Stimulated activated CD4-positive, alpha-beta T cell treated with anti-CD3 and anti-CD28 coated beads, Interleukin-4, amount 100 ng/mL, for 4 hours (primary cell): ENCODE measurements around the gene FANCL.
"Not testable (repeated sequence)": the region's sequence is repeated elsewhere in the genome, so short reads cannot be mapped to it uniquely, and the experiment has no call there.

Source experiments
- DNase-seq, 2 experiments: peaks; one replicate each; pipeline ENCODE4 v3.0.0-alpha.2; 2020

FANCL gene

DNA sequence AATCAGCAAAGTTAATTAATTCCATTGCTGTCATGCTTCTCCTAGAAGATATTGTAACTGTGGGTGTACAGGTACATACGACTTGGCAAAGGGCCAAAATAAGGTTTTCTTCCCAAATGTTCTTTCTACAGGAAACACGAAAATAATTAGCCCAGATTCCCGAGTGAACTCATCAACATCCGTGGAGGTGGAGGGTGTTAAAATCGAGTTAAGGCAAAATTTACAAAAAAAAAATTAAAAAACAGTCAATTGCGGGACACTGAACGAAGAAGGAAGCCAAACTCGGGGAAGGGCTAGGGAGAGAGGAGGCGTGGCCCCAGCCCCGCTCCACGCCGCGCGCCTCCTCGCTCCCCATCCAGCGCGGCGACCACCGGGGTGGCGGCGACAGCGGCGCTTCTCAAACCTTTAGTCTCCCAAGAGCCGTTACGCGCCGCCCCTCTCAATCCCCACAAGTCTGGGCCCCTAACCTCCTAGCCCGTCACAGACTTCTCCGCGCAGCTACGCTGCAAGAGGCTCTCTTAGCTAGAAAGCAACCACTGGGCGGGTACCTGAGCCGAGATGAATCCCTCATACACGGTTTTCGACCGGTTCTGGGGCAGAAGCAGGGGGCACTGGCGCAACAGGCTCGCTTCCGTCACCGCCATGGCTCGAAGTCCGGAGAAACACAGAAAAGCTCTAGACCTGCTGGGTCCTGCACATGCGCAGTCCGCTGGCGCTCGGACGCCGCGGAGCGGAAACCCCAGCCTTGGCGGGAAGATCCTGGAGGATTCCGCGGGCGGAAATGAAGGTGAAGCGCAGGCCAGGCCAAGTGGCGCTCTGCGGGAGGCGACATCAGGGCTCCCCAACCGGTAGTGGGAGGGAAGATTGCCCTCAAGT lies at the start of gene FANCL:
TSS of gene FANCL (minus strand) at position 656 of the 876 bp plus-strand sequence. CDS start at position 644, 12 bp downstream.
- DNase-seq = peak; percentile 51 to 75

DNA sequence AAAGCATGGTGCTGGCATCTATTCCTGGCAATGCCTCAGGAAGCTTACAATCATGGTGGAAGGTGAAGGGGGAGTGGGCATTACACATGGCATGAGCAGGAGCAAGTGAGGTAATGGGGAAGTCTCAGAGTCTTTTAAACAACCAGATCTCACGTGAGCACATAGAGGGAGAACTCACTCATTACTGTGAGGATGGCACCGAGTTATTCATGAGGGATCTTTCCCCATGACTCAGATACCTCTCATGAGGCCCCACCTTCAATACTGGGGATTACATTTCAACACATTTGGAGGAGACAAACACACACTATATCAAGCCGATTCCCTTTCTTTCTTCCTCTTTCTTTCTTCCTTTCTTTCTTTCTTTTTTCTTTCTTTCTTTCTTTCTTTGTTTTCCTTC lies 47.9 kb upstream of the FANCL start:
- no peak for DNase-seq

DNA sequence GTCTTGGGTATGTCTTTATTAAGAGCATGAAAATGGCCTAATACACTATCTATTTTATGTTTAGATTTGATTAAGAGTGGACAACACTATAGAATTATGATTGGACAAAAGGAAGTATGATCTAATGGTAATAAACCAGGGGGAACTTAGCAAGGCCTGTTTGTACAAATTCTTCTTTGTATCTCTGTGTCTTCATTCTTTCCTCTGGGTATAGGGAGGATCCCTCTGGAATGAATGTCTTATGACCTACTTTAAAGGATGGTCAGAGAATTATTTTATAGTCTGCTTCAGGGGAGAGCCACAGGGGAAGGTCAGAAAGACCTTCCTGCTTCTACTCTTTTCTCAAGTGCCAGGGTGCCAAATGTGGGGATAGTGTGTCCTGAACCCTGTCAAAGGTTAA lies 42.8 kb upstream of the FANCL start:
- no peak for DNase-seq

DNA sequence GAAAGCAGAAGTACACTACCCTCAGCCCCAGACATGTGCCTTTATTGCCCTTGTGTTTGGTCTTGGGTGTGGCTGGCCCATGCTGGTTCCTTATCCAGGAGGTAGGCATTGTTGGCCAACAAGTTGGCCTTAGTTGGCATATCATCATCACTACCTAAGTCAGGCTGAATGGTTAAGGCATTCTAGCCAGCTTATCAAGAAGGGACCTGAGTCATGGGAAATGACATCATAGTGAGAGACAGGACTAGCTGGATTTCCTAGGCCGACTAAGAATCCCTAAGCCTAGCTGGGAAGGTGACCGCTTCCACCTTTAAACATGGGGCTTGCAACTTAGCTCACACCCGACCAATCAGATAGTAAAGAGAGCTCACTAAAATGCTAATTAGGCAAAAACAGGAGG lies 34.0 kb upstream of the FANCL start:
- DNase-seq = not testable (repeated sequence)

DNA sequence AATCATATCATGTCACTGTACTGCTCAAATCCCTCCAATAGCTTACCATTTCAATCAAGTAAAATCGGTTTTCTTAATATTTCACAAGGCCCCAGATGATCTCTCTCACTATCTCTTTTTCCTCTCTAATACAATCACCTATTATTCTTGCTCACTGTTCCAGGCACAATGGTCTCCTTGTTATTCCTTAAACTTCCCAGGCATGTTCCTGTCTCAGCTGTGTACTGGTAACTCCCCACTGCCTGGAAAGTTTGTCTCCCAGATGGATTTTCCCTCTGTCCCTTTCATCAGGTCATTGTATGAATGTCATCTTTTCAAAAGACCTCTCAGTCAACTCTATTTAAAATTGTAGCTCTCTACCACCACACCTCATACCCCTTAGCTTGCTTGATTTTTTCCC lies 30.7 kb upstream of the FANCL start:
- no peak for DNase-seq

DNA sequence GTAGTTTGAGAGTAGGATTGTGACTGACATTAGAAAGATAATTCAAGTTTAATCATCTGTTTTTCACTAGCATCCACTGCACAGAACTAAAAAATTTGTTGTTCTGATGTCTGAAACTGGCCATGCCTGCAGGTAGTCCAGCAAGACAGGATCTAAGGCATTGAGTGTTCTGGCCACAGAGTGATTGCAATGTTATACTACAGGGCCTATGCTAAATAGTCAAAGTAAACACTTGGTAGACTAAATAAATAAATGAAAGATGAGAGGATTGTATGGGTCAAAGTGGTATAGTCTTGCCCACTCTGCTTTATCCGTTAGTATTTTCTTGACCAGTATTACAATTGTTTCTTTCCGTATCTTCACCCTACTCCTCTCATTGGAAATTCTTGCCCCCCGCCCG lies 27.6 kb upstream of the FANCL start:
- DNase-seq = no peak

DNA sequence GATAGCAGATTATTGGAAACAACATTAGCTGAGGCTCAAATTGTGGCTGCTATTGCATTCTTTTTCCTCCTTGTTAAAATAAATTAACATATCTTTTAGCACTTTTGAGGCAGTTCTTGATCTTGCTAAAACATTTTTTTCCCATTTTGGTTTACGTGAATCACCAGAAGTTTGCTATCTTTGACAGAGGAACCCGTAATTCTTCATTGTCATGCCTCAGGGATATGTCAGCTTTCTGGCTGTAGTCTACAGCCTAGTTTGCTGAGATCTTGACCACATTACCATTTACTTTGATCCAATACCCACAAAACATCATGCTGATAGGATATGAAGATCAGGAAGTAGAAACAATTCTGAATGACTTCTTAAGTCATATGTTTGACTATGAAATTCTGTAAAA lies 25.1 kb upstream of the FANCL start:
- no peak for DNase-seq

DNA sequence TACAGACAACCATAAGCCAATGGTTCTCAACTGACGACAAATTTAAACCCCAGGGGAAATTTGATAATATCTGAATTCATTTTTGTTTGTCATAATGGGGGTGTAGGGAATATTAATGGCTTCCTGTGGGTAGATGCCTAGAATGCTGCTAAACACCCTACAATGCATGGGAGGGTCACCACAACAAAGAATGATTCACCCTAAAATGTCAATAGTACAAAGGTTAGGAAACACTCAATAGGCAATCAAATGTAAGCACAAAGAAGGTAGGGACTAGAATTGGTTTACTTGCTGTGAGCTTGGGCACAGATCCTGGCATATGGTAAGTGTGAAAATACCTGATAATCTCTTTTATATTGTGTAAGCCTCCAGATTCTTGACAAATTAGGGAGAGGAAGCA lies 20.1 kb upstream of the FANCL start:
- no peak for DNase-seq

DNA sequence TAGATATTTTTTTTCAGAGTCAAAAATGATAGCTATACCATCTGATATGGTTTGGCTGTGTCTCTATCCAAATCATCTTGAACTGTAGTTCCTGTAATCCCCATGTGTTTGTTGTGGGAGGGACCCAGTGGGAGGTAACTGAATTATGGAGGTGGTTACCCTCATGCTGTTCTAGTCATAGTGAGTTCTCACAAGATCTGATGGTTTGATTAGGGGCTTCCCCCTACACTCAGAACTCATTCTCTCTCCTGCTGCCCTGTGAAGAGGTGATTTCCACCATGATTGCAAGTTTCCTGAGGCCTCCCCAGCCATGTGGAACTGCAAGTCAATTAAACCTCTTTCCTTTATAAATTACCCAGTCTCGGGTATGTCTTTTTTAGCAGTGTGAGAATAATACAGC lies 17.3 kb upstream of the FANCL start:
- DNase-seq = not testable (repeated sequence)

DNA sequence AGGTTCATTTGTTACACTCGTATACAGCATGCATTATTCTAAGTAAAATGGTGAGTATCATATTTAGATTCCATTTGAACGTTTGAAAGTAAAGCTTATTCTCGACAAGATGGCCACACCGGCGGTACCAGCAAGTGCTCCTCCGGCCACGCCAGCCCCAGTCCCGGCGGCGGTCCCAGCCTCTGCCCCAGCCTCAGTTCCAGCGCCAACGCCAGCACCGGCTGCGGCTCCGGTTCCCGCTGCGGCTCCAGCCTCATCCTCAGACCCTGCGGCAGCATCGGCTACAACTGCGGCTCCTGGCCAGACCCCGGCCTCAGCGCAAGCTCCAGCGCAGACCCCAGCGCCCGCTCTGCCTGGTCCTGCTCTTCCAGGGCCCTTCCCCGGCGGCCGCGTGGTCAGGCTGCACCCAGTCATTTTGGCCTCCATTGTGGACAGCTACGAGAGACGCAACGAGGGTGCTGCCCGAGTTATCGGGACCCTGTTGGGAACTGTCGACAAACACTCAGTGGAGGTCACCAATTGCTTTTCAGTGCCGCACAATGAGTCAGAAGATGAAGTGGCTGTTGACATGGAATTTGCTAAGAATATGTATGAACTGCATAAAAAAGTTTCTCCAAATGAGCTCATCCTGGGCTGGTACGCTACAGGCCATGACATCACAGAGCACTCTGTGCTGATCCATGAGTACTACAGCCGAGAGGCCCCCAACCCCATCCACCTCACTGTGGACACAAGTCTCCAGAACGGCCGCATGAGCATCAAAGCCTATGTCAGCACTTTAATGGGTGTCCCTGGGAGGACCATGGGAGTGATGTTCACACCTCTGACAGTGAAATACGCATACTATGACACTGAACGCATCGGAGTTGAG lies 10.4 kb upstream of the FANCL start:
- not testable (repeated sequence) for DNase-seq

DNA sequence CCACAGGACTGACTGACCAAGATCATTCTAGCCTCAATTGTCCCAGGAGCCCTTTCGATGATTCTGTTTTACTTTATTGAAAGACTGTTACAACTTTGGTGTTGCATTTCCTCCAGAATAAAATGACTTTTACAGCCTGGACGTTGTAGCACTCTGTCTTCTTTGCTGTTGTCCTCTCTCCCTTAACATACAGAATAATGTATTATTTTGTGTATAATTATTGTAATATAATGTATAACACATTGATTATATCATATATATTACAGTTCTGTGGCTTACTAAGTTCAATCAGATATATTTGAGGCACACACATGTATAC lies 380 bp upstream of the FANCL start:
- DNase-seq = no peak

DNA sequence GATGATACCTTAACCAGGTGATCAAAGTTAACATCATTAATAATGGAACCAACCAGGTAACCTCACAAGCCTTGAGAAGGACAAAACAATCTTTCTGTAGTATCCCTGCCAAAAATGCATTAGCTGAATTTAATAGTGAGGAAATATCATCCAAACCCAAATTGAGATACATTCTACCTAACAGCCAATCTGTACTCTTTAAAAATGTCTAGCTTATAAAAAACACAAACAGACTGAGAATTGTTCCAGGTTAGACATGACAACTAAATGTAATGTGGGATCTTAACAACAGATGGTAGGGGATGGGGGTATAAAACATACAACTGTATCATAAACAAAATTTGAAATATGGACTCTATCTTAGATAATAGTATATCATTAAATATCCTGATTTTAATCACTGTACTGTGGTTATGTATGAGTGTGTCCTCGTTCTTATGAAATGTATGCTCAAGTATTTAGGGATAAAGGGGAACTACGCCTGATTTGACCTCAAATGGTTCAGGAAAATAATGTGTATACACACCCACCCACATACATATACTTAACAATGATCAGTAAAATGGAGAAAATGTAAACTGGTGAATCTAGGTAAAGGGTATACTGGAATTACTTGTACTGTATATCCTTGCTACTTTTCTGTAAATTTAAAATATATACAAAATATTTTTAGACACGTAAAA lies 1.7 kb downstream of the FANCL start:
- no peak for DNase-seq

DNA sequence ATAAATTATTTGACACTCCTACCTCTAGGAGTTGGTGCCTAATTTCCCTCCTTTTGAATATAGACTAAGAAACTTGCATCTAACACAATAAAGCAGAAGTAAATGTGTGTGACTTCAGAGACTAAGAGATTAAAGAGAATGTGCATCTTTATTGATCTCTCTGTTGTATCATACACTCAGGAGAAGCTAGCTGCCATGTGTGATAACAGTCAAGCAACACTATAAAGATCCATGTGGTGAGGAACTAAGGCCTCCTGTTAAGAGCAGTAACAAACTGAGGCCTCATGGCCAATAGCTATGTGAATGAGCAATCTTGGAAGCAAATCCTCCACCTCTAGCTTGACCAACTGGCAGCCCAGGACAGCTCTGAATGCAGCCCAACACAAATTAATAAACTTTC lies 3.4 kb downstream of the FANCL start:
- no peak for DNase-seq

DNA sequence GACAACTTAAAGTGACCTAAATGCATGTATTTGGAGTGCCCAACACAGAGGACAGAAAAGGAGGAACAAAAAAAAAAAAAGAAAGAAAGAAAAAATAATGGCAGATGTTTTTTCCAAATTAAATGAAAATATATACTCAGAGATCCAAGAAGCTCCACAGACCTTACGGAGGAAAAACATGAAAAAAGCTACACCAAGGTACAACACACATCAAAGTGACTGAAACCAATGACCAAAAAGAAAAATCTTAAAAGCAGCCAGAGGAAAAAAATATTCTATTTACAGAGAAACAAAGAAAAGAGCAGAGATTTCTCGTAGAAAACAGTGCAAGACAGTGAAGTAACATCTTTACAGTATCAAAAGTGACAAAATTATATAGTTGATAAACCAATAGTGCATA lies 5.1 kb downstream of the FANCL start:
- no peak for DNase-seq

DNA sequence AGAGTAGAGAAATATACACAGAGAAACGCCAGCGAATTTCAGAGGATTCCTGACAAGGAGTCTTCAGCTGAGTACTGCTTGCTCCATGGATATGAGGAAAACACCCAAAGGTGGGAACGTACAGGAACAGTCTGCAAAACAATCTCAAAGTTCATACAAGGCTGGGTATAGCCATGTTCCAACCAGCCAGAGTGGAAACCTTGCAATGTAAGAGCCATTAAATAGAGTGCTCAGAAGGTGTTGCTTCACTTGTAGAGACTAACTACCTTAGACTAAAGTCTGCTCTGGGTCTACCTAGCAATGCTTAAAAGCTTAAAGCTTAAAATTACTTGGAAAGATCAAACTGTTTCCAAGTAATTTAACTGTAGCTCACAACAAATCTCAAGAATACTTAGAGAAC lies 6.0 kb downstream of the FANCL start:
- DNase-seq = no peak

DNA sequence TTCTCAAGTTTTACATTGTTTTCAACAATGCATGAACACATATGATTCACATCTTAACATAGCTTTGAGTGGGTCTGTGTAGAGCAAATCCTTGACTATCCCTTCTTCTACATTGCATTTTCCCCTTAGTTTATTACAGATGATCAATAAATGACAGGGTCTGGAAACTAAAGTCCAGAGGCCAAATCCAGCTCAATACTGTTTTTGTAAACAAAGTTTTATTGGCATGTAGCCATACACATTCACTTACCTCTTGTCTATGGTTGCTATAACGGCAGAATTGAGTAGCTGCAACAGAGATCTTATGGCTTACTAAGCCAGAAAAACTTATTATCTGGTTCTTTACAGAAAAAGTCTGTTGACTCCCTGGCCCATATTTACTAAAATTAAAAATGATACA lies 12.8 kb downstream of the FANCL start:
- no peak for DNase-seq

DNA sequence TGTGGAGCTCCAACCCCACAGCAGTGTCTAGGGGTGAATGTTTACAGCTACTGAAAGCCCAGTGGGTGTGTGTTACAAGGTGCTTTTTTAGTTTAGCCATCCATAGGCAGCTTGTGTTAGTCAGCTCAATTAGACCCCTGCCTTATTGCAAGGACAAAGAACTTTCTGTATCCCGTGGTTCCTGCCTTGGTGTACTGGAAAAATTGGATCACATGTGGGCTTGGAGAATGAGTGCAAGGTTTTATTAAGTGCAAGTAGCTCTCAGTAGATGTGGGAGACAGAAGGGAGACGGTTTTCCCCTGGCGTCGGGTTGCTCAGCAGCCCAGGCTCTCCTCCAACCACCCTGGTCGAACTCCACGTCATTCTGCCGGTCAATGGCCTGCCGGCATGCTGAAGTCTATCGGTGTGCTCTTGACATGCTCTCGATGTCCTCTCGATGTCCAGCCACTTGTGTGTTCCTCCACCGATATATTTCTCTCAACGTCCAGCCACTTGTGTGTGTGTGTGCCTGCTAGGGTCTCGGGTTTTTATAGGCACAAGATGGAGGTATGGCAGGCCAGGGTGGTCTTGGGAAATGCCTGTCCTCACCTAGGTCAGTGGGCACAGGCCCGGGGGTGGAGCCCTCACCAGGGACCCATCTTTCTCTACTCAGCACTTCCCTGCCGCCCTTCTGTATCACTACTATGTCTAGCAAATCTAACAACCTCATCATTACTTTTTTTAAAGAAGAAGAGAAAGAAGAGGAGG lies 13.8 kb downstream of the FANCL start:
- no peak for DNase-seq

DNA sequence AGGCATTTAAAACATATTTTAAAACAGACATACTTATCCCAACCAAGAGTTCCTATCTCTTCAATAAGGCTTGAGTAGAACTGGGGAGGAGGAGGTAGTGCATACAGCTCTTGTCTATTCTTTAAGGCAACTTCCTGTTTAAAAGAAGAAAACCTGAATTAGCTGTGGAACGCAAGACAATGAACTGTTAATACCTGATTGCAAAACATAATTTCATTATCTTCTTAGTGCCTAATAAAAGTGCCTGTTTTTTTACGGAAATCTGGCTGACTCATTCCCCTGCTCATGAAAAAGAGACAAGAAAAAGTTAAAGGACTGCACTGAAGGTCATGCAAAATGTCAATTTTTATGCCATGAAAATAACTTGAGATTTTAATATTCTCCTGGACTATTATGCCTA lies 19.2 kb downstream of the FANCL start:
- DNase-seq = no peak

DNA sequence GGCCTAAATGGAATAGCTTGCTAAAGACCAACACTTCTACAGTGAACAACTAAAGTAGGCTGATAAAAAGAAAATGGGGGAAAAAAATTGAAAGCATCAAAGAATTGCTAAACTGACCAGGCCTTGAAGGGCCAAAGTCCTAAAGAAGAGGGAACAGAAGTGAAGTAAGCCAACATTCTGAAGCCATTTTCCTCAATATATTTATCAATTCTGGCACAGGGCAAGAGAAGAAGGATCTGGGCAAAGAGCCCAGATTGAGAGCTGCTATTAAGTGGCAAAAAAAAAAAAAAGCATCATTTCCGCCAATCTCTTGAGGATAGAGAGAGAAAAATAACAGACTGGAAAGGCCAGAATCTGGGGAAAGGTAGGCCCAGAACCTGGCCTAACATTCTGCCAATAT lies 25.7 kb downstream of the FANCL start:
- no peak for DNase-seq

DNA sequence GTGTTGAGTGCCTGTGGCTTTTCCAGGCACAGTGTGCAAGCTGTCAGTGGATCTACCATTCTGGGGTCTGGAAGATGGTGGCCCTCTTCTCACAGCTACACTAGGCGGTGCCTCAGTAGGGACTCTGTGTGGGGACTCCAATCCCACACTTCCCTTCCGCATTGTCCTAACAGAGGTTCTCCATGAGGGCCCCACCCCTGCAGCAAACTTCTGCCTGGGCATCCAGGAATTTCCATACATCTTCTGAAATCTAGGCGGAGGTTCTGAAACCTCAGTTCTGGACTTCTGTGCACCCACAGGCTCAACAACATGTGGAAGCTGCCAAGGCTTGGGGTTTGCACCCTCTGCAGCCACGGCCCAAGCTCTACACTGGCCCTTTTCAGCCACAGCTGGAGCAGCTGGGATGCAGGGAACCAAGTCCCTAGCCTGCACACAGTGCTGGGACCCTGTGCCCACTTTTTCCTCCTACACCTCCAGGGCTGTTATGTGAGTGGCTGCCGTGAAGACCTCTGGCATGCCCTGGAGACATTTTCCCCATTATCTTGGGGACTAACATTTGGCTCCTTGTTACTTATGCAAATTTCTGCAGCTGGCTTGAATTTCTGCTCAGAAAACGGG lies 30.1 kb downstream of the FANCL start:
- not testable (repeated sequence) for DNase-seq

DNA sequence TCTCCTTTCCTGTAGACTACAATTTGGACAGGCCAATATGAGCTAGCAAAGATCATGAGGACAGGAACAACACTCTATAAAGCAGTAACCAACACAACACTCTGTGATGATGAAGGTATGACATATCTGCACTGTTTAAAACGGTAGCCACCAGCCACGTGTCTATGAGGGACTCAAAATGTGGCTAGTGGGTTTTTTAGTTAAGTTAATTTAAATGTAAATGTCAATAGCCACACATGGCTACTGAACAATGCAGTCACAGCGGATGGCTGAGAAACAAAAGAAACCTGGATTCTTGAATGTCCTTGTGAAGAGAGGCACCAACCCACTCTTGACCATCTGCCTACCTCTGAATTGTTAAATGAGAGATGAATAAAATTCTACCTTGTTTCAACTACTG lies 33.9 kb downstream of the FANCL start:
- DNase-seq = no peak

DNA sequence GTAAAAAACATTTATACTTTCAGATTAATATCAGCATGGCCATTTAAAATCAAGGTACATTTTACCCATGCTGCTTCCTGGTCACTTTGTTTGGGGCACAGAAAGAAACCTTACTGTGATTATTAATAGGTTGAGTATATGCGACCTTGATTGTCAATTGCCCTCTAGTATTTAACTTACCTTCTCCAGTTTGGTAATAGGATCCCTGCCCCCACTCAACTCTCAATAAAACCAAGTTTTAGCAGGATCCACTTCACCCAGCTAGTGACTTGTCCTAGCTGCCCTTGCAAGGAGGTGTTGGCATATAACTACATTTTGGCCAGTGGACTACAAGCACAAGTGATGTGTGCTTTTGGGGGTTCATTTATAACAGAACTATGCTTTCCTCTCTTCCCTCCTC lies 34.3 kb downstream of the FANCL start:
- no peak for DNase-seq
